Hepatocyte (in vitro differentiated cells): ENCODE measurements around the gene SAPCD1. TPM values are rescaled to one million over a fixed set of nuclear protein-coding genes. Genes with fewer than 3 reads are reported as not detected.

ENCODE experiments used
- DNase-seq: peaks from one replicate; pipeline ENCODE4 v3.0.0-alpha.2; 2016; ENCODE audit warnings: low spot score
- H2AFZ ChIP-seq: fragments of 200-600 bp; sonication (generic); 2 replicates; pipeline ENCODE4 v1.6.0; 2016; ENCODE audit warnings: antibody characterized with exemption, mild to moderate bottlenecking
- H3K27ac ChIP-seq: fragments of 200-600 bp; sonication (generic); 2 replicates; pipeline ENCODE4 v1.5.1; 2016; ENCODE audit warnings: mild to moderate bottlenecking
- H3K27me3 ChIP-seq: fragments of 200-600 bp; sonication (generic); 2 replicates; pipeline ENCODE4 v1.6.1; 2016
- H3K36me3 ChIP-seq: fragments of 200-600 bp; sonication (generic); replicated peaks from 2 replicates; pipeline ENCODE4 v1.5.1; 2016; ENCODE audit warnings: low read depth; ENCODE audit not compliant: insufficient read depth
- H3K4me1 ChIP-seq: fragments of 200-600 bp; sonication (generic); 2 replicates; pipeline ENCODE4 v1.5.1; 2016; ENCODE audit warnings: mild to moderate bottlenecking, moderate library complexity; ENCODE audit not compliant: insufficient read depth
- H3K4me2 ChIP-seq: fragments of 200-600 bp; sonication (generic); 2 replicates; pipeline ENCODE4 v1.6.0; 2016
- H3K4me3 ChIP-seq: fragments of 200-600 bp; sonication (generic); 2 replicates; pipeline ENCODE4 v1.5.1; 2016; ENCODE audit warnings: mild to moderate bottlenecking
- H3K79me2 ChIP-seq: fragments of 200-600 bp; sonication (generic); 2 replicates; pipeline ENCODE4 v1.6.0; 2017; ENCODE audit warnings: mild to moderate bottlenecking
- H3K9me2 ChIP-seq: fragments of 200-600 bp; sonication (generic); replicated peaks from 2 replicates; pipeline ENCODE4 v1.6.0; 2017; ENCODE audit warnings: mild to moderate bottlenecking; ENCODE audit not compliant: insufficient read depth
- H3K9me3 ChIP-seq: fragments of 200-600 bp; sonication (generic); 2 replicates; pipeline ENCODE4 v1.5.1; 2016; ENCODE audit warnings: low read depth, mild to moderate bottlenecking
- H4K20me1 ChIP-seq: fragments of 200-600 bp; sonication (generic); 2 replicates; pipeline ENCODE4 v1.6.0; 2016; ENCODE audit warnings: mild to moderate bottlenecking; ENCODE audit not compliant: insufficient read depth, poor library complexity, severe bottlenecking
- EZH2 ChIP-seq: fragments of 200-600 bp; sonication (generic); IDR thresholded peaks from 2 replicates; pipeline ENCODE4 v1.6.1; 2016; ENCODE audit warnings: antibody characterized with exemption, mild to moderate bottlenecking, borderline replicate concordance
- EZH2phosphoT487 ChIP-seq: fragments of 200-600 bp; sonication (generic); IDR thresholded peaks from one replicate; pipeline ENCODE4 v1.6.1; 2018; ENCODE audit warnings: antibody characterized with exemption, mild to moderate bottlenecking, low read depth, moderate library complexity; ENCODE audit not compliant: unreplicated experiment, severe bottlenecking
- WGBS: methylation state at CpG from one replicate; pipeline ENCODE4 v1.1.6; 2016; ENCODE audit warnings: low lambda C conversion rate; ENCODE audit errors: missing lambda C conversion rate; 5-methylcytosine and 5-hydroxymethylcytosine counted together
- polyA plus RNA-seq: library from polyadenylated mRNA; unstranded; fragments of >200 nt; fragmentation: Nextera tagmentation; extraction: Ambion mirVana; gene quantifications from 2 replicates; pipeline ENCODE4 v1.2.1, GENCODE V29; 2016
- total RNA-seq: library from RNA; depleted of rRNA; stranded (reverse); fragments of >200 nt; gene quantifications from 2 replicates; pipeline ENCODE4 v1.2.3, GENCODE V29; 2014
- TF ChIP-seq, protein P1 (sequence below): fragments of 200-600 bp; sonication (generic); IDR thresholded peaks from 2 replicates; pipeline ENCODE4 v1.5.1; 2016; ENCODE audit warnings: antibody characterized with exemption, mild to moderate bottlenecking; ENCODE audit not compliant: poor library complexity

Gene SAPCD1
- total and polyA plus RNA-seq, 2 experiments from 2014 or later, result 1.4 to 2.0 TPM

DNA sequence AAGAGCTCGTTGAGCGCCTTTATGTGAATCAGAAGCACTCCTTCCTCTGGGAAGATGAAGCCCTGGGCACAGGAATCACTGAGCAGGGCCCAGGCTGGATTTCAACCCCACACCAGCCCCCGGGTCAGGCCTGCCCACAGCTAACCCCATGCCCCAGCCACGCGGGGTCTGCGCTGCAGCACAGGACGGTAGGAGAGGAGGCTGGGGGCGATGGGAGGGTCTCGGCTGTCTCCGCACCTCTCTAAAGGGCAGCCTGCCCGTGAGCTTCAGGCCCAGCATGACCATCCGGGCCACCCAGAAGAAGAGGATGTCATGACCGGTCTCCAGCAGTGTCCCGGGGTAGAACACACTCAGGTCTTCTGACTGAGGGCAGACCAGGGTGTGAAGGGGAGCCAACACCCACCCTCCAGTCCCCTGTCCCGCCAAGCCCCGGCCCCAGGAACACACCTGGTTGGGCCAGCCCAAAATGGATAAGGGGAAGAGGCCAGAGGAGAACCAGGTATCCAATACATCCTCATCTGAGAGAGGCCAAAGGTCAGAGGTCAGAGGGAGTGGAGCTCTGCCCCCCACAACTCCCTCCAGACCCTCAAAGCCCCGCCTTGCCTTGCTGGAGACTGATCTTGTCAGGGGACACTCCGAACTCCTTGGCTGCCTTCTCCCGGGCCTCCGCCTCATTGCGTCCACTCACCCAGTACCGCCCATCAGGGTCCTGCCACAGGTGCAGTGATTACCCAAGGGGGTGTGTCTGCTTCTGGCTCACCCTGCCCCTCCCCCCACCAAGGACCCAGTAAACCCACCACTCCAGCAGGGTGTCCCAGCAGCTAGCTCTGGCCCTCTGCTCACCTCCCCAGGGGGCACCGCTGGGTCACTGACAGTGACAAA, 19.0 kb downstream of the SAPCD1 start:
- TF ChIP-seq EZH2phosphoT487 (no peak), EZH2 (no peak)
- TF ChIP-seq, protein P1, sequence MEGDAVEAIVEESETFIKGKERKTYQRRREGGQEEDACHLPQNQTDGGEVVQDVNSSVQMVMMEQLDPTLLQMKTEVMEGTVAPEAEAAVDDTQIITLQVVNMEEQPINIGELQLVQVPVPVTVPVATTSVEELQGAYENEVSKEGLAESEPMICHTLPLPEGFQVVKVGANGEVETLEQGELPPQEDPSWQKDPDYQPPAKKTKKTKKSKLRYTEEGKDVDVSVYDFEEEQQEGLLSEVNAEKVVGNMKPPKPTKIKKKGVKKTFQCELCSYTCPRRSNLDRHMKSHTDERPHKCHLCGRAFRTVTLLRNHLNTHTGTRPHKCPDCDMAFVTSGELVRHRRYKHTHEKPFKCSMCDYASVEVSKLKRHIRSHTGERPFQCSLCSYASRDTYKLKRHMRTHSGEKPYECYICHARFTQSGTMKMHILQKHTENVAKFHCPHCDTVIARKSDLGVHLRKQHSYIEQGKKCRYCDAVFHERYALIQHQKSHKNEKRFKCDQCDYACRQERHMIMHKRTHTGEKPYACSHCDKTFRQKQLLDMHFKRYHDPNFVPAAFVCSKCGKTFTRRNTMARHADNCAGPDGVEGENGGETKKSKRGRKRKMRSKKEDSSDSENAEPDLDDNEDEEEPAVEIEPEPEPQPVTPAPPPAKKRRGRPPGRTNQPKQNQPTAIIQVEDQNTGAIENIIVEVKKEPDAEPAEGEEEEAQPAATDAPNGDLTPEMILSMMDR, result no peak

DNA sequence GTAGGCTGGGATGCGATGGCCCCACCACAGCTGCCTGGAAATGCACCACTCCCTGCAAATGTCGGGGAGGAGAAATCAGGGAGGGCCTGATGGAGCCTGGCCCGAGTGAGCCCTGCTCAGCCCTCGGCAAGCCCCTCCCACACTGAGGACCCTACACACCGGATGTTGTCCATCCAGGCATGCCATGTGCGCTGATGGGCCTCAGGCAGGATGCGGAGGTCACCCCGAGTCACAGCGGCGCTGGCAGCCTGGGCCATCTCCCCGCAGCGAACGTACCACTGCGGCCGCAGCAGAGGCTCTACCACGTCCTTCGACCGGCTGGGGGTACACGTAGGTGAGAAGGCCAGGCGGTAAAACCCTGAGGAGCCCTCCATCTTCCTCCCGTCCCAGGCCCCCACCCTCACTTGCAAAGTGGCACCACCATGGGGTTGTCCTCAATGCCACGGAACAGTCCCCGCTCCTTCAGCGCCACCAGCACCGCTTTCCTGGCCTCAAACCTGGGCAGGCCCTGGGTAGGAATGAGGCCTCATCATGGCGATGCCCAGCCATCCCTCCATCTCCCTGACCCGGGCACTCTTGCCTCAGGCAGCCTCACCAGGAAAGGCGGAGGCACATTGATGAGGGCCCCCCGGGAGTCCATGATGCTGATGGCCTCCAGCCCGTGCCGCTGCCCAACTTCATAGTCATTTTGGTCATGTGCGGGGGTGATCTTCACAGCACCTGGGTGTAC, 19.8 kb downstream of the SAPCD1 start:
- Histone ChIP-seq H3K4me1 (peaks cover 12% of the 10 kb centered on the region), H4K20me1 (no peaks in the 10 kb centered on the region), H3K4me3 (no peak overlapping the region), H2AFZ (no peak overlapping the region), H3K27me3 (no peaks in the 10 kb centered on the region), H3K27ac (no peak overlapping the region), H3K9me2 (no peaks in the 10 kb centered on the region), H3K36me3 (no peaks in the 10 kb centered on the region), H3K79me2 (no peaks in the 10 kb centered on the region), H3K9me3 (no peaks in the 10 kb centered on the region), H3K4me2 (no peak overlapping the region)
- DNase-seq, result no peak
- TF ChIP-seq EZH2phosphoT487 (no peak), EZH2 (no peak)
- TF ChIP-seq, protein P1, result no peak
- 98% methylated on average over 31 of the region's 32 CpGs for WGBS

More for the DNA sequence above, 19.0 kb downstream of the SAPCD1 start:
- Histone ChIP-seq H3K9me2 (no peaks in the 10 kb centered on the region), H2AFZ (no peak overlapping the region), H3K27ac (no peak overlapping the region), H3K4me3 (no peak overlapping the region), H3K27me3 (no peaks in the 10 kb centered on the region), H4K20me1 (no peaks in the 10 kb centered on the region), H3K4me1 (peaks cover 19% of the 10 kb centered on the region), H3K4me2 (no peak overlapping the region), H3K36me3 (no peaks in the 10 kb centered on the region), H3K9me3 (no peaks in the 10 kb centered on the region), H3K79me2 (no peaks in the 10 kb centered on the region)
- WGBS, result 97% methylated on average over 20 of the region's 23 CpGs
- DNase-seq, result no peak

DNA sequence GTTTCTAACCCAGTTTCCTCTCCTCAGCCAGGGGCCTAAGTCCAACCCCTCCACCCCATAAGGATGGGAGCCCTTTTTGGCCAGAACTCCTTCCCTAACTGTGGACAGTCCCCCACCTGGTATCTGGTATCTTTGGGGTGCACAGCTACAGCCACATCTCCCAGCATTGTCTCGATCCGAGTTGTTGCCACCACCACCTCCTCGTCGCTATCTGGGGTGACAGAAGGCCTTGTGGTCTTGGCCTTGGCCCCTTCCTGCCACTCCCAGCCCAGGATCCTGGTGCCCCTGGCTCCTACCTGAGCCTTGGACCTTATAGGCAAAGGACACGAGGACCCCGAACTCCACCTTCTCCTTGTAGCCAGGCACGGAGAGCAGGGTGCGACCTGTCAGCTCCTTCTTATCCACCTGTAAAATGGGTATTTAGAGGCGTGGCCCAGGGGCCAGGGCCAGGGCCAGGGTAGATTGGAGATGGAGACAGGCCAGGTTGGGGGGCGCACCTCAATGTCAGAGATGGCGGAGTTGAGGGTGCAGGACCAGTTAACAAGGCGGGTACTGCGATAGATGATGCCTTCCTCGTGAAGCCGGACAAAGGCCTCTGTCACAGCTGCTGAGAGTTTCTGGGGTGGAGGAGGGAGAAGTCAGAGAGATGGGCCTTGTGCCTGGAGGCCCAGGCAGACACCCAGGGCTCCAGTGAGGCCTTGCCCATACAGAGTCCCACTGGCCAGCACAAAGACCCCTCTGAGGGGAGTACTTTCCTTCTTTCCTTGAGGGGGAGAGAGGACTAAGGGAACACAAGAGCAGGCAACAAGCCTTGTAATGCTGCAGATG, 21.9 kb downstream of the SAPCD1 start:
- Histone ChIP-seq H4K20me1 (no peaks in the 10 kb centered on the region), H3K4me3 (no peak overlapping the region), H3K36me3 (no peaks in the 10 kb centered on the region), H3K9me3 (no peaks in the 10 kb centered on the region), H3K4me2 (no peak overlapping the region), H3K9me2 (no peaks in the 10 kb centered on the region), H2AFZ (no peak overlapping the region), H3K79me2 (peaks cover 2% of the 10 kb centered on the region), H3K27me3 (no peaks in the 10 kb centered on the region), H3K4me1 (no peaks in the 10 kb centered on the region), H3K27ac (no peak overlapping the region)
- no peak for DNase-seq
- TF ChIP-seq, protein P1, result no peak
- TF ChIP-seq EZH2 (no peak), EZH2phosphoT487 (no peak)
- 96% methylated on average over 15 of the region's 15 CpGs for WGBS
